GM20000 (cell line): Measurements from ENCODE around the gene CFAP58.

Experiments
- DNase-seq: peaks from one replicate; pipeline ENCODE4 v3.0.0; 2012; ENCODE audit warnings: low spot score
- CTCF ChIP-seq: IDR thresholded peaks from 2 replicates; pipeline ENCODE4 v1.5.1; 2012; ENCODE audit warnings: mild to moderate bottlenecking, control low read depth; ENCODE audit errors: extremely low read depth, missing control alignments

CFAP58 gene

DNA sequence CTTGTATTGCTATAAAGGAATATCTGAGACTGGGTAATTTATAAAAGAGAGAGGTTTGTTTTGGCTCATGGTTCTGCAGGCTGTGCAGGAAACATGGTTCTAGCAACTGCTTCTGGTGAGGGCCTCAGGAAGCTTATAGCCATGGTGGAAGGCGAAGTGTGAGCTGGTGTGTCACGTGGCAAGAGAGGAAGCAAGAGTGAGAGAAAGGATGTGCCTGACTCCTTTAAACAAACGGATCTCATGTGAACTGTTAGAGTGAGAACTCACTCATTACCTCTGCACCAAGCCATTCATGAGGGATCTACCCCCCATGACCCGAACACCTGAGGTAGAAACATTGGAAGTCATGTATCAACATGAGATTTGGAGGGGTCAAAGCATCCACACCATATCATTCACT is 7.7 kb upstream of the CFAP58 start:
- no peak for DNase-seq
- TF ChIP-seq CTCF = no peak

GRCh38 chr10:104347295-104348045 is 6.2 kb upstream of the CFAP58 start:
- no peak for DNase-seq
- no peak for TF ChIP-seq CTCF

GRCh38 chr10:104348601-104349000 is 5.0 kb upstream of the CFAP58 start:
- TF ChIP-seq CTCF = no peak
- no peak for DNase-seq

GRCh38 chr10:104349623-104350126 is 4.0 kb upstream of the CFAP58 start:
- TF ChIP-seq CTCF = no peak
- peak; percentile 41 for DNase-seq

- peak; percentile 62 for DNase-seq
- TF ChIP-seq CTCF = no peak
Observed at GRCh38 chr10:104350127-104350635, 3.5 kb upstream of the CFAP58 start.

GRCh38 chr10:104351061-104351702 is 2.5 kb upstream of the CFAP58 start:
- no peak for TF ChIP-seq CTCF
- DNase-seq = no peak

DNA sequence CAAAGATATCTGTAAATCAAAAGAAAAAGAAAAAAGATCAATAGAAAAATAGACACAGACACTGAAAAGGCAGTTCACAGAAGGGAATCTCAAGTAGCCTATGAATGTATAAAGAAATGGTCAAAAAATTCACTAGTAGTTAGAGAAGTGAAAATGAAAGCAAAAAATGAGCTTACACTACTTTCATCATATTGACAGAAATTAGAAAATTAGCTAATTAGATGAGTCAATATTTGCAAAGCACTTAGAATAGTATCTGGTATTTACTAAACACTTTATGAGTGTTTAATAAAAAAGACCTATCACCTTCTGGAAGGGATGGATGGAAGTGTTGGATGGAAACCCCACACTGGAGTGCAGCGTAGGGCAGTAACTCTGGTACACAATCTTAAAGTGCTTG is 1.7 kb upstream of the CFAP58 start:
- no peak for TF ChIP-seq CTCF
- DNase-seq = no peak
